ENCODE measurements around the gene ETHE1.

Gene ETHE1

DNA sequence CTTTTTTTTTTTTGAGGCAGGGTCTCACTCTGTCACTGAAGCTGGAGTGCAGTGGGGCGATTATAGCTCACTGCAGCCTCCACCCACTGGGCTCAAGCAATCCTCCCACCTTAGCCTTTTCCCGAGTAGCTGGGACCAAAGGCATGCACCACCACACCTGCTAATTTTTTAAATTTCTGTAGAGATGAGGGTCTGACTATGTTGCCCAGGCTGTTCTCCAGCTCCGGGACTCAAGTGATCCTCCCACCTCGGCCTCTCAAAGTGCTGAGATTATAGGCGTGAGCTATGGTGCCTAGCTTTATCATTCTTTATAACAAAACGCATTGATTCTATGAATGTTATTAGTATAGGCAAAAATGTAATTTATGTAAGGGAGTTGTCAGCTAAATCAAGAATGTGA, 43.7 kb downstream of the ETHE1 start:
- H3K4me3 ChIP-seq (ENCODE audit: control insufficient read depth, low read depth, low read length), result no peak overlapping the region
- no peak for DNase-seq (ENCODE audit: low read depth)
- TF ChIP-seq, protein P1, sequence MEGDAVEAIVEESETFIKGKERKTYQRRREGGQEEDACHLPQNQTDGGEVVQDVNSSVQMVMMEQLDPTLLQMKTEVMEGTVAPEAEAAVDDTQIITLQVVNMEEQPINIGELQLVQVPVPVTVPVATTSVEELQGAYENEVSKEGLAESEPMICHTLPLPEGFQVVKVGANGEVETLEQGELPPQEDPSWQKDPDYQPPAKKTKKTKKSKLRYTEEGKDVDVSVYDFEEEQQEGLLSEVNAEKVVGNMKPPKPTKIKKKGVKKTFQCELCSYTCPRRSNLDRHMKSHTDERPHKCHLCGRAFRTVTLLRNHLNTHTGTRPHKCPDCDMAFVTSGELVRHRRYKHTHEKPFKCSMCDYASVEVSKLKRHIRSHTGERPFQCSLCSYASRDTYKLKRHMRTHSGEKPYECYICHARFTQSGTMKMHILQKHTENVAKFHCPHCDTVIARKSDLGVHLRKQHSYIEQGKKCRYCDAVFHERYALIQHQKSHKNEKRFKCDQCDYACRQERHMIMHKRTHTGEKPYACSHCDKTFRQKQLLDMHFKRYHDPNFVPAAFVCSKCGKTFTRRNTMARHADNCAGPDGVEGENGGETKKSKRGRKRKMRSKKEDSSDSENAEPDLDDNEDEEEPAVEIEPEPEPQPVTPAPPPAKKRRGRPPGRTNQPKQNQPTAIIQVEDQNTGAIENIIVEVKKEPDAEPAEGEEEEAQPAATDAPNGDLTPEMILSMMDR (IDR thresholded peaks at IDR 0.05; ENCODE audit: control insufficient read depth, insufficient read depth, low read depth, low read length, missing control alignments), result no peak

DNA sequence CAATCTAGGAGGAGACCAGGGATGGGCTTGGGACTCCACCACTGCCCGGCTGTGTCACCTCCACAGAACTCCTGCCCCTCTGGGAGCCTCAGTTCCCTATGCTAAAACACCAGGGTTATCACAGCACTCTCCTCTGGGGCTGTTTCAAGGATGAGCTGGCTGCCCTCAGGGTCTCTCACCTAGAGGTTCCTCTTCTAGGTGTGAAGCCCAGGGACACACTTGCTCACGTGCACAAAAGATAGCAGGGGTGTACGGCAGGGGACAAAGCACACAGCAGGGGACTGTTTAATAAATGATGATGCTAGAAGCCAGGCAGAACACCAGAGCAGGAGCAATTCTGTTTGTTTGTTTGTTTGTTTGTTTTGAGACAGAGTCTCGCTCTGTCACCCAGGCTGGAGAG, 44.8 kb downstream of the ETHE1 start:
- no peak overlapping the region for H3K4me3 ChIP-seq (ENCODE audit: control insufficient read depth, low read depth, low read length)
- TF ChIP-seq, protein P1 (IDR thresholded peaks at IDR 0.05; ENCODE audit: control insufficient read depth, insufficient read depth, low read depth, low read length, missing control alignments), result no peak
- no peak for DNase-seq (ENCODE audit: low read depth)

DNA sequence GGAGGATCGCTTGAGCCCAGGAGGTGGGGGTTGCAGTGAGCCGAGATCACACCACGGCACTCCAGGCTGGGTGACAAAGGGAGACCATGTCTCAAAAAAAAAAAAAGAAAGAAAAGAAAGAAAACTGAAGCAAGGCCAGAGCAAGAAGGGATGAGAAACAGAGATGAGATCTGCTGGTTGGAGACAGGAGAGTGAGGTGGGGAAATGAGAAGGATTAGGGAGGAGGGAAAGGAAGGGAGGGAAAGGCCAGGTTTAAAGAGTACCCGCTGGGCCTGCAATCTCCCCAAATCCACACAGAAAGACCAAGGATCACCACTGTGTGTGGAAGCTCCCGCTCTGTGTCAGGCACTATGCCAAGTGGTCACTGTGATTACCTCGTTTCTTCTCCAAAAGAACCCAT, 45.3 kb downstream of the ETHE1 start:
- H3K4me3 ChIP-seq (ENCODE audit: control insufficient read depth, low read depth, low read length), result no peak overlapping the region
- no peak for DNase-seq (ENCODE audit: low read depth)
- TF ChIP-seq, protein P1 (IDR thresholded peaks at IDR 0.05; ENCODE audit: control insufficient read depth, insufficient read depth, low read depth, low read length, missing control alignments), result no peak

DNA sequence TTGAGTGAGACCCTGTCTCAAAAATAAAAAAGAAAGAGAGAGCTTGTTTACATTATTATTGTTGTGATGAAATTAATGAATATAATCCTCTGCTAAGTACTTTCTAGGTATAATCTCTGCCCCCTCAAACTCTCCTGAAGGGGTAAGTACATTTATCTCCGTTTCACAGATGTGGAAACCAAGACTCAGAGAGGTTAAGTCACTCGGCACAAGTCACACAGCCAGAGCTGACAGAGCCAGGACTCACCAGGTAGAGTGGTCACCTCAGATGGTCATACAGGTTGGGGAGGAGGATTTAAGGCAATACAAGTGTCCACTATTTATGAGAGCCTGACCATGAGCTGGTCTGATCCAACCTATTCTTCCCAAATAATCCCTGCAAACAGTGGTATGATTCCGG, 46.4 kb downstream of the ETHE1 start:
- TF ChIP-seq, protein P1 (IDR thresholded peaks at IDR 0.05; ENCODE audit: control insufficient read depth, insufficient read depth, low read depth, low read length, missing control alignments), result no peak
- no peak for DNase-seq (ENCODE audit: low read depth)
- no peak overlapping the region for H3K4me3 ChIP-seq (ENCODE audit: control insufficient read depth, low read depth, low read length)

DNA sequence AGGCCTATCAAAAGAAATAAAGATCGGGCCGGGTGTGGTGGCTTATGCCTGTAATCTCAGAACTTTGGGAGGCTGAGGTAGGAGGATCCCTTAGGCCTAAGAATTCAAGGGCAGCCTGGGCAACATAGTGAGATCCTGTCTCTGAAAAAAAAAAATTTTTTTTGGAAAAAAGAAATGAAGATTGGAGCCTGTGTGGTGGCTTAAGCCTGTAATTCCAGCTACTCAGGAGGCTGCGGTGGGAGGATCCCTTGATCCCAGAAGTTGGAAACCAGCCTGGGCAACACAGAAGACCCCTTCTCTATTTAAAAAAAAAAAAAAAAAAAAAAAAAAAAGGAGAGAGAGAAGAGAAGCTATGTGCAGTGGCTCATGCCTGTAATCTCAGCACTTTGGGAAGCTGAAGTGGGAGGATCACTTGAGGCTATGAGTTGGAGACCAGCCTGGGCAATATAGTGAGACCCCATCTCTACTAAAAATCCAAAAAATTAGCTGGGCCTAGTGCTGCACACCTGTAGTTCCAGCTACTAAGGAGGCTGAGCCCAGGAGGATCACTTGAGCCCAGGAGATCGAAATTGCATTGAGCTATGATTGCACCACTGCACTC, 46.9 kb downstream of the ETHE1 start:
- TF ChIP-seq, protein P1 (IDR thresholded peaks at IDR 0.05; ENCODE audit: control insufficient read depth, insufficient read depth, low read depth, low read length, missing control alignments), result no peak
- no peak overlapping the region for H3K4me3 ChIP-seq (ENCODE audit: control insufficient read depth, low read depth, low read length)
- DNase-seq (ENCODE audit: low read depth), result no peak

DNA sequence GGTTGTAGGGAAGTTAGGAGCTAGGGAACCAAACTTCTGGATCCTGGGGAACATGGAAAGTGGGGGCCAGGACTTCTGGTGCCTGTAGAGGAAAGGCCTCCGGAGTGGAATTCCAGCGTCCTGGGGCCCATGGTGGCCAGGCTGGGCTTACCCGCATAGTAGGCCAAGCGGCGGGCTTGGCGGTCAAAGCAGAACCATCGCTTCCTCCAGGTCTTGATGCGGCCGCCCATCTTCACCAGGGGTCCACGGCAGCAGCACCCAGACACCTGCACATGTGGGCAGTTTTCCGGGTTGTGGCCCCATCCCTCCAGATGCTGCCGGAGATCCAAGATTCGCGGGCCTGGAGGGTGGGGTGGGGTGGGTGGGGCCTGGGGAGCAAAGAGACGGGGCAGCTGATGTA, 47.8 kb downstream of the ETHE1 start:
- no peak overlapping the region for H3K4me3 ChIP-seq (ENCODE audit: control insufficient read depth, low read depth, low read length)
- DNase-seq (ENCODE audit: low read depth), result no peak
- TF ChIP-seq, protein P1 (IDR thresholded peaks at IDR 0.05; ENCODE audit: control insufficient read depth, insufficient read depth, low read depth, low read length, missing control alignments), result no peak

DNA sequence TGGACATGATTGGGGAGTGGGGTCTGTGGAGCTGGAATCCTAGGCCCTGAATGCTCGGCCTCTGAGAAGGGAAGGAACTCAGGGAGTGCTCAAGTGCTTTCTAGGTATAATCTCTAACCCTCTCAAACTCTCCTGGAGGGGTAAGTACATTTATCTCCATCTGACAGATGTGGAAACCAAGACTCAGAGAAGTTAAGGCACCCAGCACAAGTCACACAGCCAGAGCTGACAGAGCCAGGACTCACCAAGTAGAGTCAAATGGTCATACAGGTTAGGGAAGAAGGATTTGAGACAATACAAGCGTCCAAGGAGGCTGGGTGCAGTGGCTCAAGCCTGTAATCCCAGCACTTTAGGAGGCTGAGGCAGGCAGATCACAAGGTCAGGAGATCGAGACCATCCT, 48.7 kb downstream of the ETHE1 start:
- H3K4me3 ChIP-seq (ENCODE audit: control insufficient read depth, low read depth, low read length), result no peak overlapping the region
- no peak for DNase-seq (ENCODE audit: low read depth)
- TF ChIP-seq, protein P1 (IDR thresholded peaks at IDR 0.05; ENCODE audit: control insufficient read depth, insufficient read depth, low read depth, low read length, missing control alignments), result no peak
